Measurements from ENCODE around the gene MPRIP.

Gene MPRIP

DNA sequence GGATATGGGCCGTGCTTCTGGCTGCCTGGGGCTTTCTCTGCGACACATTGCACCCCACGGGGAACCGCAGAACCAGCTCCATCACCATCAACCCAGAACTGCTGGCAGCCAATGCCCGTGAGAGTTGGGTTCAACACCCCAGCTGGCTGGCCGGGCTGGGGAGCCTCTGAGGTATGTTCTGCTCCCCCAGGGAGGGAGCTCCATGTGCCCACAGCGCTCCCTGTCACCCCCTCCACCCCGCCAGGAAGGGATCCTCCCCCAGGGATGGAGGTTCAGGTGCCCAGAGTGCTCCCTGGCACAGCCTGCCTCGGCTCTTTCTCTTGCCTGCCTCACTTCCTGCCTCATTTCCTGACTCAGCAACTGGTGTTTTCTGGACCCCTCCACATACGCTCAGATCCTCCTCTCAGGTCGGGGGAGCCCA, 24.2 kb upstream of the MPRIP start:
- TF ChIP-seq, protein P1, sequence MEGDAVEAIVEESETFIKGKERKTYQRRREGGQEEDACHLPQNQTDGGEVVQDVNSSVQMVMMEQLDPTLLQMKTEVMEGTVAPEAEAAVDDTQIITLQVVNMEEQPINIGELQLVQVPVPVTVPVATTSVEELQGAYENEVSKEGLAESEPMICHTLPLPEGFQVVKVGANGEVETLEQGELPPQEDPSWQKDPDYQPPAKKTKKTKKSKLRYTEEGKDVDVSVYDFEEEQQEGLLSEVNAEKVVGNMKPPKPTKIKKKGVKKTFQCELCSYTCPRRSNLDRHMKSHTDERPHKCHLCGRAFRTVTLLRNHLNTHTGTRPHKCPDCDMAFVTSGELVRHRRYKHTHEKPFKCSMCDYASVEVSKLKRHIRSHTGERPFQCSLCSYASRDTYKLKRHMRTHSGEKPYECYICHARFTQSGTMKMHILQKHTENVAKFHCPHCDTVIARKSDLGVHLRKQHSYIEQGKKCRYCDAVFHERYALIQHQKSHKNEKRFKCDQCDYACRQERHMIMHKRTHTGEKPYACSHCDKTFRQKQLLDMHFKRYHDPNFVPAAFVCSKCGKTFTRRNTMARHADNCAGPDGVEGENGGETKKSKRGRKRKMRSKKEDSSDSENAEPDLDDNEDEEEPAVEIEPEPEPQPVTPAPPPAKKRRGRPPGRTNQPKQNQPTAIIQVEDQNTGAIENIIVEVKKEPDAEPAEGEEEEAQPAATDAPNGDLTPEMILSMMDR (IDR thresholded peaks at IDR 0.05), result no peak
- DNase-seq, result no peak
- H3K4me3 Mint-ChIP-seq, result no peak overlapping the region
- H3K4me1 Mint-ChIP-seq, result peaks cover 24% of the 10 kb centered on the region
- no peaks in the 10 kb centered on the region for H3K36me3 Mint-ChIP-seq (ENCODE audit: low read depth)
- H3K27me3 Mint-ChIP-seq (ENCODE audit: low read depth, poor library complexity), result peaks cover 6% of the 10 kb centered on the region
- H3K9me3 Mint-ChIP-seq, result no peaks in the 10 kb centered on the region
- H3K27ac Mint-ChIP-seq, result no peak overlapping the region

- peaks cover 12% of the 10 kb centered on the region for H3K27me3 Mint-ChIP-seq (ENCODE audit: low read depth, poor library complexity)
- H3K36me3 Mint-ChIP-seq (ENCODE audit: low read depth), result no peaks in the 10 kb centered on the region
- no peak overlapping the region for H3K4me3 Mint-ChIP-seq
- TF ChIP-seq, protein P1 (IDR thresholded peaks at IDR 0.05), result no peak
- H3K9me3 Mint-ChIP-seq, result no peaks in the 10 kb centered on the region
- no peak overlapping the region for H3K27ac Mint-ChIP-seq
- H3K4me1 Mint-ChIP-seq, result peaks cover 26% of the 10 kb centered on the region
- no peak for DNase-seq
Observed at GRCh38 chr17:17018612-17019429, 23.4 kb upstream of the MPRIP start.

DNA sequence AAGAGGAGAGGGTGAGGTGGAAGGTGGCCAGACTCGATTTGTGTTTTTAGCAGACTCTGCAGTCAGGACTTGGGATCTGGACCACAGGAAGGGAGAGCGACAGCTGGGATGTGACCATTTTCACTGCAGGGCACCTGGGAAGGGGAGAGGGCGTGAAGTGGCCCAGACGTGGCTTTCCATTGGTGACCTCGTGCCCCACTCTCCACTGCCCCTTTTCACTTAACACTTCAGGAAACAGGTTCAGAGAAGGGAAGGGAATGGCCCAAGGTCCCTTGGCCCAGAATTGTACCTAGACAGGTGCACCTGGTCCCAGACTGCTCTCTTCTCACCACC, 22.9 kb upstream of the MPRIP start:
- Mint-ChIP-seq H3K27me3 (ENCODE audit: low read depth, poor library complexity) (peaks cover 12% of the 10 kb centered on the region), H3K4me1 (peaks cover 29% of the 10 kb centered on the region), H3K9me3 (no peaks in the 10 kb centered on the region), H3K36me3 (ENCODE audit: low read depth) (no peaks in the 10 kb centered on the region), H3K27ac (no peak overlapping the region), H3K4me3 (no peak overlapping the region)
- no peak for DNase-seq
- TF ChIP-seq, protein P1 (IDR thresholded peaks at IDR 0.05), result no peak

DNA sequence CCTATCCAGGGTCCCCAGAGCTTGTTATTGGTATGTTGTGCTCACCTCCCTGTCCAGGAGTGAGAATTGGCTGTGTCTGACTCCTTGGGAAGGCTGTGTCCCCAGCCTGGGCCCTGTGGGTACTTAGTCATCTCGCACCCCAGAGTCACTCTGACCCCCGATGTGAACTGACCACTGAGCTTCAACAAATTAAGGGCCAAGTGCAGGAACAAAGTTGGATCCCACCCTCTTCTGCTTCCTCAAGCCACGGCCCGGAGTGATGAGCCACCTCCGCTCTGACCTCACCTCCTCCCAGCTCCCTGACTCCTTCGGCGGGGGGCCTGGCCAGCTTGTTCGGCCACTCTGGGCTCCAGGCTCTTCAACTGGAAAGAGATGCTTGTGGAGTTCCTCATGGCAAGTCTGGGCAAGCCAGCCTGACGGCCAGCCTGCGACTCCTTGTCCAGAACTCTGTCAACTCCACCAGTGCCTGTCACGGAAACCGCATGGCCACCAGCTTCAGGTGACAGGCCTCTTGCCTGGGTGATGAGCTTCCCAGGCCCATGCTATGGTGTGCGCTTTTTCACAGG, 22.3 kb upstream of the MPRIP start:
- H3K27me3 Mint-ChIP-seq (ENCODE audit: low read depth, poor library complexity), result peaks cover 12% of the 10 kb centered on the region
- no peaks in the 10 kb centered on the region for H3K36me3 Mint-ChIP-seq (ENCODE audit: low read depth)
- no peak overlapping the region for H3K27ac Mint-ChIP-seq
- no peaks in the 10 kb centered on the region for H3K9me3 Mint-ChIP-seq
- TF ChIP-seq, protein P1 (IDR thresholded peaks at IDR 0.05), result no peak
- no peak overlapping the region for H3K4me3 Mint-ChIP-seq
- H3K4me1 Mint-ChIP-seq, result peaks cover 30% of the 10 kb centered on the region
- DNase-seq, result no peak

DNA sequence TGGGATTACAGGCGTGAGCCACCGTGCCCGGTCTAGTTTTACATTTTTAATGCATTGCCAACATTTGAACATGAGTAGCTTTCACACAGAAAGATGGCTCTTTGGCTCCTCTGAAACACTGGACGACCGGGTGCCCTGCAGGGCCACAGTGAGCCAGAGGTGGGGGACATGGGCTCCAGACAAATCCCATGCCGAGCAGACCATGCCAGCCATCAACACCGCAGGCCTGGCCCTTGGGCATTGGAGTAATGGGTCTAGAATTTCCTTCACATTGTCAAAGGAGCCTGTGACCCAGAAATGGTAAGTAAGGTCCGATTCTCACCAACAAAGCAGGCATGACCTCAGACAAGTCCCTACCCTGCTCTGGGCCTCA, 21.4 kb upstream of the MPRIP start:
- H3K27me3 Mint-ChIP-seq (ENCODE audit: low read depth, poor library complexity), result peaks cover 8% of the 10 kb centered on the region
- no peak for DNase-seq
- H3K9me3 Mint-ChIP-seq, result no peaks in the 10 kb centered on the region
- H3K4me3 Mint-ChIP-seq, result no peak overlapping the region
- TF ChIP-seq, protein P1 (IDR thresholded peaks at IDR 0.05), result no peak
- peaks cover 23% of the 10 kb centered on the region for H3K4me1 Mint-ChIP-seq
- no peaks in the 10 kb centered on the region for H3K36me3 Mint-ChIP-seq (ENCODE audit: low read depth)
- no peak overlapping the region for H3K27ac Mint-ChIP-seq
